GM18868 (cell line): ENCODE data around the gene ELMO1.
A peak's percentile ranks its signal among the peaks of the same experiment; 100 is the strongest.

Experiments used
- ATAC-seq: cut with Tn5 transposase; IDR thresholded peaks from one replicate; pipeline ENCODE4 v1.9.1; 2021; ENCODE audit warnings: mild to moderate bottlenecking, moderate library complexity; ENCODE audit not compliant: unreplicated experiment

The ELMO1 gene

DNA sequence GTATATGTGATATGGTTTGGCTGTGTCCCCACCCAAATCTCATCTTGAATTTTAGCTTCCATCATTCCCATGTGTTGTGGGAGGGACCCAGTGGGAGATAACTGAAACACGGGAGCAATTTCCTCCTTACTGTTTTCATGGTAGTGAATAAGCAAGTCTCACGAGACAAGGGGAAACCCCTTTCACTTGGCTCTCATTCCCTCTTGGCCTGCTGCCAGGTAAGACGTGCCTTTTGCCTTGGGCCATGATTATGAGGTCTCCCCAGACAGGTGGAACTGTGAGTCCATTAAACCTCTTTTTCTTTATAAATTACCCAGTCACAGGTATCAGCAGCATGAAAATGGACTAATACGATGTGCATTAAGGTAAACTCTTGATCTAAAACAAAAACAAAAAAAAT is 367.2 kb downstream of the ELMO1 start:
- no peak for ATAC-seq

DNA sequence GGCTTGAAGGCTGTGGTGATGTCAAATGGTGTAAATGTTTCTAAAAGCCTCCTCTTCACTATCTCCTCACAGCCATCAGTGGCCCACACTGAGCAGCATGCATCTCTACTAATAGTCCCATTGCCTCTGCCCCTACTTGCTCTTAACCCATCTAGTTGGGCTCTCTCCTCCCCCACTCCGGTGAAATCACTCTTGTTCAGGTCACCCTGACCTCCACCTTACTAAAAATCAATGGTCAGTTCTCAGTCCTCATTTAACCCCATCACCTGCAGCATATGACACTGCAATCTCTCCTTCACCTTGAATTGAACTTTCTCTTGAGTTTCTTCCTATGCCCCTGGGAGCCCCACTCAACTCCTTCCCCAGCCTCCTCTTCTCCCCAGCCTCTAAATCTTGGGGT is 369.2 kb downstream of the ELMO1 start:
- no peak for ATAC-seq

DNA sequence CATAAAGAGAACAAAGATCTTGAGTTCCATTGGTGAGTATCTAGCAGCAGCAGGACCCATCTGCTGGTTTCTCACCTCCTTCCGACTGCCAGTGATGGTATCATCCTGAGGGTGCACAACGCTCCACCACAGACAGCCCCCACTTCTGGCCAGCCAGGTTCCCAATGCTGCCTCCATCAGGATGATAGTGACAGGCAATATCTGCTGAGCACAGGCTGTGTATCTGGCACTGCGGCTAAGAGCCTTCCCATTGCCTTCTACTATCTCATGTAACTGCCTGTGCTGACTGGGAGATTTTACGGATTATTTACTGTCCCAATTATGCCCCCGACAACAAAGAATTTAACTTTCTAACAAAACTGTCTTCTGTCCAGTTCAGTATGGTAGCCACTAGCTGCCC is 372.0 kb downstream of the ELMO1 start:
- ATAC-seq, result no peak

DNA sequence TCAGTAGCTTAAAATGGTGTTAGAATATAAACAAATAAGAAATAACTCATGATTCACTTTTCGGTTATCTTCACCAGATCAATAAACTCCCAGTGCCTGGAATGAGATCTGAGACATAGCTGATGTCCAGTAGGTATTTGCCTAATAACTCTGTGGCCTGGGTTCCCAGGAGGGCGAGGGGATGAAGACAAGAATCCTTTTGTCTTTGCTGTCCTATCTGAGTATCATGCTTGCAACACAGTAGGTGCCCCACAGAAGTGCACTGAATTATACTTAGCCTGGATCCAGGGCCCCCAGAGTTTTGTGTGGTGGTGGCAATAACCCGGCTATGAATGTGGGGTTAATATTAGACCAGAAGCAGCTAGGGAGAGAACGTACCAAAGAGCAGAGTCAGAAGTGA is 374.3 kb downstream of the ELMO1 start:
- no peak for ATAC-seq

DNA sequence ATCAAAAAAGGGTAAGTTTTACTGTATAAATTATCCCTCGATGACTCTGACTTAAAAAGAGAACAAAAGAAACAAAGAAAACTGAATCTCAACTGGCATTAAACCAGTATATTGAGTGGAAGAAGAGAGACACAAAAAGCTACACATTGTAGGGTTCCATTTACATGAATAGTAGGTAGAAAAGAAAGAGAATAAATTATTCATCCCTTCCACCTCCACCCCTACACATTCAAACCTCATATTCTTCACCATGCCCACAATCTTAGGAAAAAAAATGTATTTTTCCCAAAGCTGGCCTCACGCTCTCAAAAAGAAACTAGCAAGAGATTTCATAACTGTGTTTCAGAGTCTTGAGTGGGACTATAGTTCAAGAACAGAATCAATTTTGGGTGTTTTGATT is 377.5 kb downstream of the ELMO1 start:
- ATAC-seq, result no peak

- ATAC-seq, result no peak
Observed at GRCh38 chr7:37070471-37070870, 378.2 kb downstream of the ELMO1 start.

DNA sequence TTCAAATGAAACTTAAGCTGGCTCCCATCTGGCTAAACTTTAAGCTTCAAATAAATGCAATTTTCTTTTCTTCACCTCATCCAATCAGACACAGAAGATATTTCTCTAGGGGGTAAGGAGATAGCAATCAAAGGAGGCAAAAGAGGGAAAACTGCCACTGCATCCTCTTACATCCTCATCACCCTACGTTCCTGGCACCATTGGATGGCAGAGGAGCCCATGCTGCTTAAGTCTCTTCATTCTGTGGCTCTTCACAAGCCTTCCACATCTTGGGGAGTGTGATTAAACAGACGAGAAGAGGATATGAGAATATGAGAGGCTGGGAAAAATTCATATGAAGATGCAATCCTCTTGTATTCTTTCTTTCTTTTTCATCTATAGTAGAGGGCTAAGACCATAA is 378.6 kb downstream of the ELMO1 start:
- ATAC-seq, result no peak

GRCh38 chr7:37069336-37069735 is 379.3 kb downstream of the ELMO1 start:
- no peak for ATAC-seq

GRCh38 chr7:37068902-37069301 is 379.8 kb downstream of the ELMO1 start:
- no peak for ATAC-seq

DNA sequence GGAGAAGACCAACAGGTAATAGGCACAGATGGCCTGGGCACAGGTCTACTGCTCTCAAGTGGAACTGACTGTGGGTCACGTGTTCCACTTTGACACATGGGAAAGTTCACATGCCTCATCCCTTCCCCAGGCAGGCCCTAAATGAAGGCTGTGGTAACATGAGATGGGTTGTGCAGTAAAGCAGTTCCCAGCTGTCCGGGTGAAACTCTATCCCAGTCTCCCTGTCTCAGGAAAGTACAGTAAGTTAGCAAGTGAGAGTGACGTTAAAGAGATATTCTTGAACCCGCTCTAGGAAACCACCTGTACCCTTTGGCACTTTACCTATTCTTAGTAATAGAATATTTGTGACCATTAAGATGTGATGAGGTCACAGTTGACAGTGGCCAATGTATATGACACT is 380.6 kb downstream of the ELMO1 start:
- ATAC-seq, result no peak

DNA sequence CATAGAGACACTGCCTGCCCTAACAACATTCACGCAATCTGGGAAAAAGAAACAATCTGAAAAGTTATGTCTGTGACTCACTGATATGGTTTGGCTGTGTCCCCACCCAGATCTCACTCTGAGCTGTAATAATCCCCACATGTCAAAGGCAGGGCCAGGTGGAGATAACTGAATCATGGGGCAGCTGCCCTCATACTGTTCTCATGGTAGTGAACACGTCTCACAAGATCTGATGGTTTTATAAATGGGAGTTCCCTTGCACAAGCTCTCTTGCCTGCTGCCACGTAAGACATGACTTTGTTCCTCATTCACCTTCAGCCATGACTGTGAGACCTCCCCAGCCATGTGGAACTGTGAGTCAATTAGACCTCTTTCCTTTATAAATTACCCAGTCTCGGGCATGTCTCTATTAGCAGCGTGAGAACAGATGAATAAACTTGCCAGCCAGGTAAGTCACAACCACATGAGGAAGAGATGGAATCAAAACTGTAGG is 382.8 kb downstream of the ELMO1 start:
- ATAC-seq, result peak; percentile 73

DNA sequence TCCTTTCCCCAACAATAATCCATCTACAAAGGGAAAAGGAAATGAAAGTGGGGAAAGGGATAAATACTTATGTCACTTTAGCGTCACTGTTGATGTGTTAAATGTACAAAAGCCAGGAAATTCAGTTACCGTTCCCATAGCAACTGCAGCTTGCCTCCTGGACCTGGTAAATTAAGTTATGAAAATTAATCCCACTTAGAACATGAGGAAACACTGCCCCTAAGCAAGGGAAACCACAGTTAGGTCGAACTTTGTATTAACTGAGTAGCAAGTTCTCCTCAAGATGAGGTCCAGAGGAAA is 386.2 kb downstream of the ELMO1 start:
- ATAC-seq, result no peak

- no peak for ATAC-seq
Observed at GRCh38 chr7:37061849-37062559, 386.7 kb downstream of the ELMO1 start.

DNA sequence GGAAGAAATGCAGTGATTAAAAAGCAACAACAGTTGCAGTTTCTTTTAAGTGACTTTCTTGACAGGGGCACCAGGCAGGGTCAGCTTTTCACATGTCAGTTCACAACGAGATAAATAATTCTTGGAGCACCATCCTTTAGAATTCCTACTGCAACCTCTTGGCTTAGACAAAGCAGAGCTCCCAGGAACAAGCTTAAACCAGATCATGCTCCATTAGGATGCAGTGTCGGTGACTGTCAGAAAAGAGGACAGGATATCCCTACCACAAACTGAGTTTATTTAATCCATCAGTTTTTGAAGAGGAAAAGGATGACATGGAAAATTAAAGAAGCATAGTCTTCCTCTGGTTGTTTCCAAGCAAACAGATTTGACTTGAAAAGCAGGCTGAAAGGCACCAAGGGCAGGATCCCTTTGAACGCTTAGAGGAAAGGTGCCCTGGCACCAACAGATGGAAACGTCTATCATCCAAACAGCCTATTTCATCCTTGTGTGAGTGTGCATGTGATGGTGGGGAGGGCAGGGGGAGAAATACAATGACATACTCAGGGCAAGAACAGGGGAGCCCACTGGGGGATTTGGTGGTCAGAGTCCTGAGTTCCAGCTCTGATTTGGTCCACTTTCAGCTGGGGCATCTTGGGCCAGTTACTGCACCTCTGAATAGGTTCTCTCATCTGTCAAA is 392.3 kb downstream of the ELMO1 start:
- no peak for ATAC-seq

DNA sequence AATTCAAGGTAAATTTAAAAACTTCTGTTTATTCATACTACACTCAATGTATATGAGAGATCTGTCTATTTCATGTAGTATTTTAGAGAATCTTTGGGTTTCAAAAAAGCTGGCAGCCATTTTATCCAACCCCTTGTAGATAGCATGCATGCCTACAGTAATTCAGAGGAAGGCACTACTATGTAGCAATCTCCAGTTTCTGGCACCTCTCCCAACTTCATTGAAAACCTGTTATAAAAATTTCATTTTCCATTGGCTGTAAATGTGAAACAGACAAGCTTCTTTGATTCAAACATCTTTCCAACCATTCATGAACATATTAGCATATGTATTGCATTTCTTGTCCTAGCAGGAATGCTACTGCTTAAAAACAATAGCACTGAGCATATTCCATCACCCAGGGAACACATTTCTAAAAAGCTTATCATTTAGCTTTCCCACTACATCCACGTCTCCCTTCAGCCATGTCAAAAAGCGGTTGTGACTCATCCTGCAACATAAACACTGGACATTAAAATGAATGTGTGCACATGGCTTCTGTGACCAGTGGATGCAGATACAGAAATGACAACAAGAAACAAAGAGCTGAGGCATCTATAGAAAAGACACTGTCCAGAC is 393.9 kb downstream of the ELMO1 start:
- ATAC-seq, result no peak

- no peak for ATAC-seq
Observed at GRCh38 chr7:37052705-37053104, 396.0 kb downstream of the ELMO1 start.

DNA sequence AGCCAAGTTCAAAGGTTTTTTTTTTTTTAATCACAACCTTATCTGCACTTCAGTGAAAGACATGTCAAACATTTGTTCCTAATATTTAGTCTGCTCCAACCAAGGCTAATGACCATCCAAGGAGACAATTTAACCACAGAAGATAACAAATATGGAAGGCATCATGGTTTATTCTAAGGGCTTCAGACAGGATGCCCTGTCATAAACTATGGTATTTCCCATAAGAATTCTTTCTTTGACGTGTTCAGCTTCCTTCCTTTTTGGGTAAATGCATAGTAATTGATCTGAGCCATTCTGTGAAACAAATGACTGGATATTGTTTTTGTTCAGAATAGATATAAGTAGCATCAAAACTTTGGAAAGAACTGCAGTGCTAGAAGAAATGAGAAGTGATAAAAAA is 397.9 kb downstream of the ELMO1 start:
- ATAC-seq, result no peak

- no peak for ATAC-seq
Observed at GRCh38 chr7:37048674-37049073, 400.0 kb downstream of the ELMO1 start.

DNA sequence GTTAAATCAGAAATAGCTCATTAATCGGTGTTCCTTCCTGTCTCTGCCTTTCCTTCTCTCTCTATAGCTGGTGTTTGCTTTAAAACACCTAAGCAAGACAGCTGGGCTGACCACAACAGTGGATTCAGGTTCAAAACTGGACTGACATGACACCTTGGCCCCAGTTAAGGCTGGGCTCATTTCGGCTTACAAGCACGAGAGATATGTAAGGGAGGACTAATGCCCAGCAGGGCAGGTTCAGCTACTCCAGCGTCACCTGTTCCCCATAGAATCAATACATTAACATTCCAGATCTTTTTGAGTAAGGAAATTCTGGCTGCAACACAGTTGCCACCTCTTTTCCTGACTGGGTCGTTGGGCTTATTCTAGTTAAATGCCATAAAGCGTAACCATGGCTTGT is 401.4 kb downstream of the ELMO1 start:
- ATAC-seq, result no peak

- no peak for ATAC-seq
Observed at GRCh38 chr7:37046531-37047079, 402.1 kb downstream of the ELMO1 start.

- ATAC-seq, result no peak
Observed at GRCh38 chr7:37045681-37046179, 402.9 kb downstream of the ELMO1 start.

- no peak for ATAC-seq
Observed at GRCh38 chr7:37041461-37041860, 407.2 kb downstream of the ELMO1 start.
